Endothelial cell of umbilical vein (primary cell): ENCODE measurements around the gene MAEL. TPM values are rescaled to one million over a fixed set of nuclear protein-coding genes. Genes with fewer than 3 reads are reported as not detected.

Source experiments
- BruUV-seq: library from RNA; stranded (reverse); fragments of 400-500 nt; replicated peaks from 2 replicates; lab custom pipeline; 2021; lab: Mats Ljungman, UMichigan
- CTCF ChIA-PET: fragments of 300-600, 350-600 bp; sonication (Branson Sonifier 250); formaldehyde crosslinking; loops from one replicate; lab custom pipeline; 2021; ENCODE audit warnings: antibody characterized with exemption, inconsistent platforms; lab: Charles Lee
- POLR2A ChIA-PET: fragments of 300-600, 350-600 bp; sonication (Branson Sonifier 250); formaldehyde crosslinking; loops from one replicate; lab custom pipeline; 2021; ENCODE audit warnings: antibody characterized with exemption, inconsistent platforms; lab: Charles Lee
- DNase-seq: peaks from one replicate; pipeline ENCODE4 v3.0.0-alpha.2; 2011; ENCODE audit warnings: low read depth, low spot score
- FAIRE-seq: peaks from 2 replicates; lab custom pipeline; 2011; peaks lifted over from hg19 to GRCh38; lab: Jason Lieb, UNC
- H2AFZ ChIP-seq: 2 replicates; pipeline ENCODE4 v1.6.0; 2012; ENCODE audit warnings: low read depth, low read length, control low read depth, inconsistent platforms
- H3K27ac ChIP-seq: 2 replicates; pipeline ENCODE4 v1.5.1; 2011; ENCODE audit warnings: low read depth, mild to moderate bottlenecking, control low read depth, low read length, moderate library complexity; ENCODE audit not compliant: insufficient read depth
- H3K27me3 ChIP-seq, 2 experiments: 2 replicates each; pipeline versions ENCODE4 v1.6.0 to v1.6.1; 2011; ENCODE audit warnings: low read length in 2 of 2, mixed read lengths in 1 of 2; ENCODE audit not compliant: control insufficient read depth in 2 of 2, insufficient read depth in 2 of 2
- H3K36me3 ChIP-seq, 2 experiments: 2 replicates in 1 of 2; 3 replicates in 1 of 2; pipeline ENCODE4 v1.5.1; 2011; ENCODE audit warnings: low read length in 2 of 2, mild to moderate bottlenecking in 1 of 2, moderate library complexity in 1 of 2; ENCODE audit not compliant: control insufficient read depth in 2 of 2, insufficient read depth in 2 of 2; ENCODE audit errors: extremely low read depth in 1 of 2
- H3K4me1 ChIP-seq: 3 replicates; pipeline ENCODE4 v1.5.1; 2011; ENCODE audit warnings: mild to moderate bottlenecking, low read length; ENCODE audit not compliant: control insufficient read depth, insufficient read depth; ENCODE audit errors: extremely low read depth
- H3K4me2 ChIP-seq: 2 replicates; pipeline ENCODE4 v1.6.1; 2011; ENCODE audit warnings: low read length, control low read depth, mixed read lengths; ENCODE audit not compliant: insufficient read depth
- H3K4me3 ChIP-seq, 3 experiments: fragments of 200-600 bp in 1 of 3; sonication (generic), shearing (Covaris generic) in 1 of 3; replicated peaks in 1 of 3; 2 replicates each; pipeline ENCODE4 v1.5.1; 2011 to 2016; ENCODE audit warnings: control low read depth in 3 of 3, low read length in 3 of 3, mild to moderate bottlenecking in 2 of 3, inconsistent platforms in 1 of 3, low read depth in 1 of 3, moderate library complexity in 1 of 3; ENCODE audit not compliant: insufficient read depth in 1 of 3
- H3K79me2 ChIP-seq: 2 replicates; pipeline ENCODE4 v1.6.0; 2012; ENCODE audit warnings: low read length, inconsistent platforms; ENCODE audit not compliant: control insufficient read depth, insufficient read depth
- H3K9ac ChIP-seq: replicated peaks from 2 replicates; pipeline ENCODE3; 2011; ENCODE audit warnings: low read length, control low read depth; ENCODE audit not compliant: insufficient read depth; ENCODE audit errors: extremely low read depth
- H3K9me1 ChIP-seq: replicated peaks from 3 replicates; pipeline ENCODE4 v1.6.0; 2011; ENCODE audit warnings: mild to moderate bottlenecking, low read length; ENCODE audit not compliant: control insufficient read depth, insufficient read depth; ENCODE audit errors: extremely low read depth
- H3K9me3 ChIP-seq: replicated peaks from 2 replicates; pipeline ENCODE4 v1.5.1; 2012; ENCODE audit warnings: low read length, inconsistent platforms; ENCODE audit not compliant: control insufficient read depth, insufficient read depth
- H4K20me1 ChIP-seq: replicated peaks from 2 replicates; pipeline ENCODE3; 2011; ENCODE audit warnings: mild to moderate bottlenecking, low read length; ENCODE audit not compliant: control insufficient read depth, insufficient read depth; ENCODE audit errors: extremely low read depth
- EZH2 ChIP-seq: IDR thresholded peaks from 2 replicates; pipeline ENCODE4 v1.6.1; 2012; ENCODE audit warnings: borderline replicate concordance, low read depth, mild to moderate bottlenecking, moderate library complexity, low read length, inconsistent platforms; ENCODE audit not compliant: severe bottlenecking
- FOS ChIP-seq: IDR thresholded peaks from 2 replicates; pipeline ENCODE4 v1.6.1; 2011; ENCODE audit warnings: mild to moderate bottlenecking, low read length, moderate library complexity, borderline replicate concordance; ENCODE audit not compliant: insufficient read depth
- GATA2 ChIP-seq: IDR thresholded peaks from 2 replicates; pipeline ENCODE4 v1.7.0; 2011; ENCODE audit warnings: low read depth, mild to moderate bottlenecking, moderate library complexity, mixed read lengths, low read length; ENCODE audit not compliant: insufficient read length, insufficient read depth
- JUN ChIP-seq: IDR thresholded peaks from 2 replicates; pipeline ENCODE4 v1.6.1; 2011; ENCODE audit warnings: borderline replicate concordance, low read depth; ENCODE audit not compliant: insufficient read length, insufficient read depth
- MAX ChIP-seq: IDR thresholded peaks from 2 replicates; pipeline ENCODE4 v1.6.1; 2011; ENCODE audit not compliant: insufficient read depth, insufficient read length
- MYC ChIP-seq: IDR thresholded peaks from one replicate; pipeline ENCODE4 v1.6.1; 2011; ENCODE audit warnings: mild to moderate bottlenecking, low read depth, low read length
- POLR2A ChIP-seq: IDR thresholded peaks from 2 replicates; pipeline ENCODE4 v1.6.1; 2012; ENCODE audit warnings: low read depth, mild to moderate bottlenecking, control low read depth, low read length
- dilution Hi-C: fragments of 300-500 bp; cut with MboI; formaldehyde crosslinking; loops from one replicate; pipeline ENCODE4 v1.15.0; 2019; ENCODE audit warnings: low sequenced_read_pairs; ENCODE audit not compliant: extremely low pct_ligation_motif_present
- intact Hi-C: fragments of 100-400 bp; cut with micrococcal nuclease; formaldehyde crosslinking; loops from one replicate; pipeline ENCODE4 v1.10.0; 2022
- polyA plus RNA-seq, 4 experiments: library from polyadenylated mRNA; depleted of rRNA in 3 of 4; stranded (reverse) in 3 of 4; unstranded in 1 of 4; fragments of >200 nt; gene quantifications; 2 replicates each; pipeline versions ENCODE4 v1.2.1 to v1.2.3, GENCODE V29; 2011 to 2012; ENCODE audit warnings: missing spikeins in 1 of 4
- total RNA-seq: library from RNA; stranded (reverse); gene quantifications from 2 replicates; pipeline ENCODE4 v1.2.3, GENCODE V29; 2021

The MAEL gene
- total and polyA plus RNA-seq, 2 donors (not counting 3 experiments of a cell fraction or from before 2014, with no cell fraction given) = 0.04 TPM; not detected in 1

- no peaks in the 10 kb centered on the region for H3K36me3 ChIP-seq
- TF ChIP-seq JUN (no peak), EZH2 (no peak), GATA2 (no peak), MAX (no peak), MYC (no peak), FOS (no peak), POLR2A (no peak)
- H3K9ac ChIP-seq = no peak overlapping the region
Observed at GRCh38 chr1:166939741-166940375, 49.2 kb upstream of the MAEL start.

More at GRCh38 chr1:166939741-166940375, 49.2 kb upstream of the MAEL start:
- BruUV-seq = no TSS peak
- Histone ChIP-seq H4K20me1 (no peaks in the 10 kb centered on the region), H3K4me1 (no peaks in the 10 kb centered on the region), H3K4me2 (no peak overlapping the region), H3K9me3 (no peaks in the 10 kb centered on the region), H3K27me3 (no peaks in the 10 kb centered on the region), H3K79me2 (no peaks in the 10 kb centered on the region), H2AFZ (no peak overlapping the region), H3K4me3 (no peak overlapping the region), H3K9me1 (no peaks in the 10 kb centered on the region), H3K27ac (no peak overlapping the region)
- FAIRE-seq = no peak
- ChIA-PET POLR2A (no interaction called here), CTCF (no interaction called here)
- intact Hi-C loops (no loop called here), dilution Hi-C loops (no loop called here)
- no peak for DNase-seq
